ENCODE data around the gene NRAP.

NRAP gene

GRCh38 chr10:113583571-113583970, 80.3 kb downstream of the NRAP start:
- no peak for TF ChIP-seq CTCF (conservative IDR thresholded peaks at IDR 0.05)
- H3K27ac ChIP-seq: no peak overlapping the region

- H3K27ac ChIP-seq: no peak overlapping the region
- TF ChIP-seq CTCF (conservative IDR thresholded peaks at IDR 0.05): no peak
These were observed 82.7 kb downstream of the NRAP start for GRCh38 chr10:113581092-113581491.

GRCh38 chr10:113578773-113579172, 85.1 kb downstream of the NRAP start:
- H3K27ac ChIP-seq: no peak overlapping the region
- no peak for TF ChIP-seq CTCF (conservative IDR thresholded peaks at IDR 0.05)

GRCh38 chr10:113576852-113577251, 87.0 kb downstream of the NRAP start:
- TF ChIP-seq CTCF (conservative IDR thresholded peaks at IDR 0.05): no peak
- no peak overlapping the region for H3K27ac ChIP-seq

- TF ChIP-seq CTCF (conservative IDR thresholded peaks at IDR 0.05): no peak
These were observed 90.5 kb downstream of the NRAP start for GRCh38 chr10:113573368-113573767.

GRCh38 chr10:113572520-113573290, 91.1 kb downstream of the NRAP start:
- H3K27ac ChIP-seq: no peak overlapping the region
- TF ChIP-seq CTCF (conservative IDR thresholded peaks at IDR 0.05): no peak

More at GRCh38 chr10:113573368-113573767, 90.5 kb downstream of the NRAP start:
- no peak overlapping the region for H3K27ac ChIP-seq

- no peak overlapping the region for H3K27ac ChIP-seq
- TF ChIP-seq CTCF (conservative IDR thresholded peaks at IDR 0.05): no peak
These were observed 94.3 kb downstream of the NRAP start for GRCh38 chr10:113569576-113569975.
